GM23338 (cell line): ENCODE results near the gene ACRBP. TPM values are rescaled to one million over a fixed set of nuclear protein-coding genes. Genes with fewer than 3 reads are reported as not detected.
A peak's percentile ranks its signal among the peaks of the same experiment; 100 is the strongest.

ENCODE experiments used
- ATAC-seq: fragments of 200-7000 bp; cut with Tn5 transposase; 3 replicates; pipeline ENCODE4 v1.9.1; 2020
- DNase-seq: peaks from one replicate; pipeline ENCODE4 v3.0.0-alpha.2; 2015; ENCODE audit warnings: low spot score
- H2AFZ ChIP-seq: fragments of 200-600 bp; sonication (generic); 2 replicates; pipeline ENCODE4 v1.8.0; 2016; ENCODE audit warnings: antibody characterized with exemption, mild to moderate bottlenecking, moderate library complexity
- H3F3A ChIP-seq: fragments of 200-600 bp; sonication (generic); replicated peaks from 2 replicates; pipeline ENCODE4 v1.8.0; 2017; ENCODE audit warnings: antibody characterized with exemption, mixed run types, low read depth
- H3K27ac ChIP-seq: fragments of 200-600 bp; sonication (generic); 2 replicates; pipeline ENCODE4 v1.6.1; 2016; ENCODE audit warnings: low read depth
- H3K27me3 ChIP-seq: fragments of 200-600 bp; sonication (generic); 2 replicates; pipeline ENCODE4 v1.8.0; 2016; ENCODE audit warnings: mild to moderate bottlenecking, mixed run types, moderate library complexity; ENCODE audit not compliant: insufficient read depth
- H3K36me3 ChIP-seq: fragments of 200-600 bp; sonication (generic); 2 replicates; pipeline ENCODE4 v1.8.0; 2016; ENCODE audit warnings: mild to moderate bottlenecking; ENCODE audit not compliant: insufficient read depth
- H3K4me1 ChIP-seq: fragments of 200-600 bp; sonication (generic); 2 replicates; pipeline ENCODE4 v1.8.0; 2016; ENCODE audit warnings: mild to moderate bottlenecking, moderate library complexity; ENCODE audit not compliant: insufficient read depth
- H3K4me2 ChIP-seq: fragments of 200-600 bp; sonication (generic); 2 replicates; pipeline ENCODE4 v1.7.1; 2017; ENCODE audit warnings: mixed run types
- H3K4me3 ChIP-seq: fragments of 200-600 bp; sonication (generic); 2 replicates; pipeline ENCODE4 v1.6.1; 2016; ENCODE audit warnings: mixed run types
- H3K79me2 ChIP-seq: fragments of 200-600 bp; sonication (generic); replicated peaks from 2 replicates; pipeline ENCODE4 v1.8.0; 2017; ENCODE audit warnings: mild to moderate bottlenecking; ENCODE audit not compliant: insufficient read depth
- H3K9me2 ChIP-seq: fragments of 200-600 bp; sonication (generic); 2 replicates; pipeline ENCODE4 v1.8.0; 2017; ENCODE audit not compliant: insufficient read depth
- H4K20me1 ChIP-seq: fragments of 200-600 bp; sonication (generic); replicated peaks from 2 replicates; pipeline ENCODE4 v1.8.0; 2017; ENCODE audit warnings: mild to moderate bottlenecking; ENCODE audit not compliant: insufficient read depth
- H3K27ac Mint-ChIP-seq: 2 replicates; pipeline ENCODE4 v1.8.0; 2020; ENCODE audit warnings: inconsistent platforms, mild to moderate bottlenecking, moderate library complexity, mixed read lengths
- H3K27me3 Mint-ChIP-seq: 3 replicates; pipeline ENCODE4 v1.8.0; 2022; ENCODE audit warnings: low read depth, mild to moderate bottlenecking, moderate library complexity, mixed read lengths, inconsistent platforms; ENCODE audit not compliant: insufficient read depth, poor library complexity
- H3K36me3 Mint-ChIP-seq: 3 replicates; pipeline ENCODE4 v1.8.0; 2021; ENCODE audit warnings: low read depth, mild to moderate bottlenecking, inconsistent platforms, moderate library complexity, mixed read lengths
- H3K4me1 Mint-ChIP-seq: 3 replicates; pipeline ENCODE4 v1.8.0; 2020; ENCODE audit warnings: mild to moderate bottlenecking, inconsistent platforms, mixed read lengths
- H3K4me3 Mint-ChIP-seq: 3 replicates; pipeline ENCODE4 v1.8.0; 2021; ENCODE audit warnings: moderate library complexity, mild to moderate bottlenecking, inconsistent platforms, mixed read lengths
- H3K9me3 Mint-ChIP-seq: 3 replicates; pipeline ENCODE4 v1.8.0; 2020; ENCODE audit warnings: moderate library complexity, mild to moderate bottlenecking, inconsistent platforms, mixed read lengths
- CREB1 ChIP-seq: fragments of 250-450 bp; sonication (Bioruptor Pico); IDR thresholded peaks from 2 replicates; pipeline ENCODE4 v1.5.0; 2020; ENCODE audit warnings: low read depth, mild to moderate bottlenecking, moderate library complexity
- CTCF ChIP-seq, 2 experiments: fragments of 200-600 bp in 1 of 2; sonication (generic) in 1 of 2; conservative IDR thresholded peaks; 2 replicates each; pipeline versions ENCODE4 v1.5.1 to v1.6.1; 2016 to 2017; ENCODE audit warnings: antibody characterized with exemption in 2 of 2, low read depth in 2 of 2, mild to moderate bottlenecking in 2 of 2, moderate library complexity in 1 of 2
- ETS1 ChIP-seq: IDR thresholded peaks from 2 replicates; pipeline ENCODE4 v1.6.1; 2016; ENCODE audit warnings: antibody characterized with exemption
- EZH2 ChIP-seq: fragments of 200-600 bp; sonication (generic); IDR thresholded peaks from one replicate; pipeline ENCODE4 v1.8.0; 2017; ENCODE audit warnings: antibody characterized with exemption, mild to moderate bottlenecking, low read depth; ENCODE audit not compliant: unreplicated experiment
- JUNB ChIP-seq: IDR thresholded peaks from one replicate; pipeline ENCODE4 v1.6.1; 2016; ENCODE audit warnings: antibody characterized with exemption; ENCODE audit not compliant: unreplicated experiment
- NANOG ChIP-seq: IDR thresholded peaks from 2 replicates; pipeline ENCODE4 v1.6.1; 2016; ENCODE audit warnings: antibody characterized with exemption, borderline replicate concordance
- POLR2AphosphoS5 ChIP-seq: IDR thresholded peaks from 2 replicates; pipeline ENCODE4 v1.6.1; 2016; ENCODE audit warnings: antibody characterized with exemption, low read depth
- REST ChIP-seq: IDR thresholded peaks from one replicate; pipeline ENCODE4 v1.6.1; 2018; ENCODE audit warnings: antibody characterized with exemption; ENCODE audit not compliant: unreplicated experiment
- STAT1 ChIP-seq: IDR thresholded peaks from one replicate; pipeline ENCODE4 v1.6.1; 2016; ENCODE audit warnings: antibody characterized with exemption; ENCODE audit not compliant: unreplicated experiment
- ZNF462 ChIP-seq: fragments of 250-450 bp; sonication (Bioruptor Pico); IDR thresholded peaks from 2 replicates; pipeline ENCODE4 v1.5.0; 2020; ENCODE audit warnings: mild to moderate bottlenecking, moderate library complexity
- polyA plus RNA-seq: library from polyadenylated mRNA; unstranded; fragments of >200 nt; fragmentation: Nextera tagmentation; extraction: Ambion mirVana; gene quantifications from 2 replicates; pipeline ENCODE4 v1.2.1, GENCODE V29; 2016
- total RNA-seq: library from RNA; depleted of rRNA; stranded (reverse); fragments of >200 nt; shearing (Covaris generic); gene quantifications from 2 replicates; pipeline ENCODE4 v1.2.3, GENCODE V29; 2014

The ACRBP gene
- total and polyA plus RNA-seq, 2 experiments from 2014 or later = 0.70 to 2.2 TPM

- TF ChIP-seq ZNF462 (CRISPR knock-in tag) = no peak
- TF ChIP-seq ETS1 = no peak
- TF ChIP-seq CREB1 (CRISPR knock-in tag) = no peak
- TF ChIP-seq JUNB = no peak
- TF ChIP-seq NANOG = no peak
- no peak for TF ChIP-seq STAT1
These were observed 16.5 kb downstream of the ACRBP start (continued) for GRCh38 chr12:6630736-6631135.

GRCh38 chr12:6627616-6628015 is 19.6 kb downstream of the ACRBP start:
- no peaks in the 10 kb centered on the region for H3K4me1 ChIP-seq
- H3K9me3 Mint-ChIP-seq = no peaks in the 10 kb centered on the region
- ATAC-seq (peak; percentile 71), DNase-seq (no peak)
- peaks cover 11% of the 10 kb centered on the region for H3K4me1 Mint-ChIP-seq
- H3K27me3 Mint-ChIP-seq = peaks cover 12% of the 10 kb centered on the region
- H4K20me1 ChIP-seq = no peaks in the 10 kb centered on the region
- 0 out of 2 replicates have a peak, but pooled peaks cover 3% of the 10 kb centered on the region for H3F3A ChIP-seq
- no peak overlapping the region for H3K4me3 ChIP-seq
- H3K27me3 ChIP-seq = no peaks in the 10 kb centered on the region
- H3K4me2 ChIP-seq = no peak overlapping the region
- no peaks in the 10 kb centered on the region for H3K79me2 ChIP-seq
- no peak overlapping the region for H3K27ac Mint-ChIP-seq
- no peak overlapping the region for H2AFZ ChIP-seq
- H3K9me2 ChIP-seq = no peaks in the 10 kb centered on the region
- H3K27ac ChIP-seq = no peak overlapping the region
- no peaks in the 10 kb centered on the region for H3K36me3 Mint-ChIP-seq
- no peak overlapping the region for H3K4me3 Mint-ChIP-seq
- no peaks in the 10 kb centered on the region for H3K36me3 ChIP-seq
- TF ChIP-seq EZH2 = no peak
- no peak for TF ChIP-seq ETS1
- no peak for TF ChIP-seq POLR2AphosphoS5
- no peak for TF ChIP-seq REST
- TF ChIP-seq CTCF (conservative IDR thresholded peaks at IDR 0.05; ENCODE audit: low read depth in 2 of 2) = no peak
